C4-2B (cell line): ENCODE results near the gene MAP3K6.
"Not testable (repeated sequence)": the region's sequence is repeated elsewhere in the genome, so short reads cannot be mapped to it uniquely, and the experiment has no call there.

Experiments used
- H3K27ac ChIP-seq: fragments of 450-650 bp; 2 replicates; pipeline ENCODE4 v1.5.1; 2017
- ZFX ChIP-seq: fragments of 450-650 bp; IDR thresholded peaks from 2 replicates; pipeline ENCODE4 v1.6.1; 2017
- TF ChIP-seq, protein P1 (sequence below): fragments of 450-650 bp; conservative IDR thresholded peaks from 2 replicates; pipeline ENCODE4 v1.5.1; 2017; ENCODE audit warnings: mild to moderate bottlenecking

MAP3K6 gene

DNA sequence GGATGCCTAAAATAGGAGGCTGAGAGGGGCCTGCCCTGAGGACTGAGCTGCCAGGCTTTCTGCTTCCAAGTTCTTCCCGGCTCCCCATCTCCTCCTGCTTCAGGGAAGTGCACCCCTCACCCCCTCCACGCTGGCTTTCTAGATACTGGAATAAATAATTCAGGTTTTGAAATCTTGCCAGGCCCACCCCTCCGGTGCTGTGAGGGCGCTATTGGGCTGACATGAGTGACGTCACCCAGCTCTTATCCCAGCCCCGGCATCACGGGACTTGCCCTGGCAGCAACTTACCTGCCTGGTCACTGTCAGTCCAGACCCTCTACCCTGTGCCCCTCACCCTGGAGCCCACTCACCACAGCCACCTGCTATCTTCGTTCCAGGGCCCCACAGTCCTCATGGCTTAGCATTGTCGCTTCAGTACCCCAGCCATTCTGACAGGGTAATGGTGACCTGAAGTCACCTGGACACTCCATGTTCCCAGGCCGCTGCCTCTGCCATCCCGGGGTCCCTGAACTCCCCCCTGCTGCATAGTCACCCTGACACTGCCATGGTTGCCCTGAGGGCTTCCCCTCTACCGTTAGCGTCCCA, 24.8 kb upstream of the MAP3K6 start:
- peak overlapping the region; percentile 44; the same call in 1 of the 2 replicates for H3K27ac ChIP-seq
- no peak for TF ChIP-seq ZFX

DNA sequence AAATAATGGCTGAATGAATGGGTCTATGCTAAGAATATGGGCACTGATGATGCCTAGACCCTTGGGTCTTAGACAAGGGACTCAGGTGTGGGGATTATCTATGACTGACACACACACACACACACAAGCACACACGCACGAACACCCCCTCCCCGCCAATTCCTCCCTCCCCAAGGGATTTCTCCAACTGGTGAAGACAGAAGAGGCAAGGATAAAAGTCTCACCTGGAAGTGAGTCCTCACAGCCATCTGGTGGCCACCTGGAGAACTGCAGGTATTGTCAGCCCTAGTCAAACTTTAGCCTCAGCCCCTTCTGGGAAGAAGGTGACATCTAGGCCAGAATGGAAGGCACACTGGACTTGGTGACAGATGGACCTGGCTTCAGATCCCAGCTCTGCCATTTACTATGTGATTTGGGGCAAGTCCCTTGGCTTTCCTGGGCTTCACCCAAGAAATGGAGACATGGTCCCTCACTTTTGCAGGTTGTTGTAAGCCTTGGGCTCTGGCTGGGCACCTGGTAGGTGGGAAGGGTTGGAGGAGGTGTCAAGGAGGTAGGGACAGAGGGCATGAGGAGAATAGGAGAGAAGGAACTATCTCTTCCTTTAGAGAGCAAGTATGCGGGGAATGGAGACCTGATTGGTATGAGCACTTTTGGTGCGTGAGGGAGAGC, 21.7 kb upstream of the MAP3K6 start:
- no peak overlapping the region for H3K27ac ChIP-seq
- TF ChIP-seq, protein P1, sequence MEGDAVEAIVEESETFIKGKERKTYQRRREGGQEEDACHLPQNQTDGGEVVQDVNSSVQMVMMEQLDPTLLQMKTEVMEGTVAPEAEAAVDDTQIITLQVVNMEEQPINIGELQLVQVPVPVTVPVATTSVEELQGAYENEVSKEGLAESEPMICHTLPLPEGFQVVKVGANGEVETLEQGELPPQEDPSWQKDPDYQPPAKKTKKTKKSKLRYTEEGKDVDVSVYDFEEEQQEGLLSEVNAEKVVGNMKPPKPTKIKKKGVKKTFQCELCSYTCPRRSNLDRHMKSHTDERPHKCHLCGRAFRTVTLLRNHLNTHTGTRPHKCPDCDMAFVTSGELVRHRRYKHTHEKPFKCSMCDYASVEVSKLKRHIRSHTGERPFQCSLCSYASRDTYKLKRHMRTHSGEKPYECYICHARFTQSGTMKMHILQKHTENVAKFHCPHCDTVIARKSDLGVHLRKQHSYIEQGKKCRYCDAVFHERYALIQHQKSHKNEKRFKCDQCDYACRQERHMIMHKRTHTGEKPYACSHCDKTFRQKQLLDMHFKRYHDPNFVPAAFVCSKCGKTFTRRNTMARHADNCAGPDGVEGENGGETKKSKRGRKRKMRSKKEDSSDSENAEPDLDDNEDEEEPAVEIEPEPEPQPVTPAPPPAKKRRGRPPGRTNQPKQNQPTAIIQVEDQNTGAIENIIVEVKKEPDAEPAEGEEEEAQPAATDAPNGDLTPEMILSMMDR = peak; percentile 95
- no peak for TF ChIP-seq ZFX

DNA sequence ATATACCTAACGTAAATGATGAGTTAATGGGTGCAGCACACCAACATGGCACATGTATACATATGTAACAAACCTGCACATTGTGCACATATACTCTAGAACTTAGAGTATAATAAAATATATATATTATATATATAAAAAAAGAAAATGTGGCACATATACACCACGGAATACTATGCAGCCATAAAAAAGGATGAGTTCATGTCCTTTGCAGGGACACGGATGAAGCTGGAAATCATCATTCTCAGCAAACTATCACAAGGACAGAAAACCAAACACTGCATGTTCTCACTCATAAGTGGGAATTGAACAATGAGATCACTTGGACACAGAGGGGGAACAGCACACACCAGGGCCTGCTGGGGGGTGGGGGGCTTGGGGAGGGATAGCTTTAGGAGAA, 18.0 kb upstream of the MAP3K6 start:
- H3K27ac ChIP-seq = not testable (repeated sequence)

DNA sequence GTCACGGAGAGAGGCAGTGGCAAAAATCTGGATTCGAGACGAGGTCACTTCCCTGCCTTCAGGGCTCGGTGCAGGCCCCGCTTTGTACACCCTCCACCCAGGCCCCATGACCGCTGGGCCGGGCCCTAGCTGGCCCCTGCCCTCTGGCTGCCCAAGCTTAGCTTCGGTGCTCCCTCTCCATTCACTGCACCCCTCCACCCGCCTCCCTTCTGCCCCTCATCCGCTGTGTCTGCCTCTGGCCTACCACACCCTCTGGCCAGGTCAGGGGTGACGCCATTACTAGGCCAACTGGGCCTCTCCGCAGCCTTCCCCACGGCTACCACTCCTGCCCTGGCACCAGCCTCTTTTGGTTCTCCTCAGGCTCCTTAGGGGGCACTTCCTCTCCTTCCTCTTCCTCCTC, 16.9 kb upstream of the MAP3K6 start:
- TF ChIP-seq ZFX = no peak
- TF ChIP-seq, protein P1 = no peak
- no peak overlapping the region for H3K27ac ChIP-seq

DNA sequence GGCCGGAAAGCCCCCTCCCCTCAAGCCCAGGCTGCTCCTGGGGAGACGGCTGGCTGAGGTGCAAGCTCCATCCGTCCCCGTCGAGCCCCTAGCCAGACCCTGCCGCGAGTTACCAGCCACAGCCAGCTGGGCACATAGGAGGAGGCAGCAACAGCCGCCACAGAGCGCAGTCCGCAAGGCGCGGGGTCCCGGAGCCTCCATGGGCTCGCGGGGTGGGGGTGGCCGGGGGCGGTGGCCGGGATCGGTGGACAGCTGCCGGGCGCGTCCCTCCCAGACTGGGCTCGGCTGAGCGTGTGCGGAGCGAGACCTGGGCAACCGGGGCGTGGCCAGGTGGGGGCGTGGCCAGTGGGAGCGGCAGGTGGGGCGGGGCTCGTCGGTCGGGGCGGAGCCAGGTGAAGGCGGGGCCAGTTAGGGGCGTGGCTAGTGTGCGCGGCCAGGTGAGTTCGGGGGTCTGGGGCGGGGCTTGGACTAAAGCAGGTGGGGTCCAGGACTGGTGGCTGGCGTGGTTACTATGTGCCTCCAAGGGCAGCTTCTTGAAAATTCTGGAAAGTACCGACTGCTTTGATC, 16.4 kb upstream of the MAP3K6 start, which contains the start of gene CD164L2:
CD164L2 (minus strand) TSS at position 295 of the 567 bp plus-strand sequence; CDS start at position 201, 94 bp downstream.
- TF ChIP-seq, protein P1 = no peak
- H3K27ac ChIP-seq = peak within 1 kb of the TSS; percentile 36

DNA sequence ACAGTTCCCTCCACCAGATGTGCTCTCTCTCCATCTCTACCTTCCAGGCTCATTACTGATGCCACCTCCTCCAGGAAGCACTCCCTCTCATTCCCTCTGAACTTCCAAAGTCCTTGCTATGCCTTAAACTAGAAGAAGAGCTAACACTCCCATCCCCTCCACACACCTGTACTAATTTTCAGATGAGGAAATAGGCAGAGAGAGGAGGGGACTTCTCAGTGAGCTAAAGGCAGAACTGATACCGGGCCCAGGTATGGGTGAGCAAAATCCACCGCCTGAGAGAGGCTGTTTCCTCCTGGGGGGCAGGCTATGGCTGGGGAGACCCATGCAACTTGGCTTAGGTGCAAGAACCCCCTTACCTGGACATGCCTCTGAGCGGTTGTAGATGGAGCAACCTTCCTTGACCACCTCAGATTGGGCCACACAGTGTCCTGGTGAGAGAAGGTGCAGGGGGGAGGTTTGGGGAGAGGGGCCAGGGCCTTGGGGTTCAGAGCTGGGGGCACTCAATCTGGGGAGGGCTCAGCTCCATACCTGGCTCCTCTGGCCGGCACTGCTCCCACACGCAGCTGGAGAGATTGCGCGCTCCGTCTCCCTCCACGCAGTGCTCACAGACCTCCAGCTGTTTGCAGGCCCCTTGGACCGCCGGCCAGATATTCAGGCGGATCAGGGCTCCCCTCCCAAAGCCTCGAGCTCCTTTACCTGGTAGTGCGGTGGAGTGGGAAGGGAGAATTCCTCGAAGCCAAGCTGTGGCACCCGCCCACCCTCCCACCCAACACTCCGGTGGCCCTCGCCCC, 15.4 kb upstream of the MAP3K6 start:
- TF ChIP-seq ZFX = no peak
- TF ChIP-seq, protein P1 = no peak

DNA sequence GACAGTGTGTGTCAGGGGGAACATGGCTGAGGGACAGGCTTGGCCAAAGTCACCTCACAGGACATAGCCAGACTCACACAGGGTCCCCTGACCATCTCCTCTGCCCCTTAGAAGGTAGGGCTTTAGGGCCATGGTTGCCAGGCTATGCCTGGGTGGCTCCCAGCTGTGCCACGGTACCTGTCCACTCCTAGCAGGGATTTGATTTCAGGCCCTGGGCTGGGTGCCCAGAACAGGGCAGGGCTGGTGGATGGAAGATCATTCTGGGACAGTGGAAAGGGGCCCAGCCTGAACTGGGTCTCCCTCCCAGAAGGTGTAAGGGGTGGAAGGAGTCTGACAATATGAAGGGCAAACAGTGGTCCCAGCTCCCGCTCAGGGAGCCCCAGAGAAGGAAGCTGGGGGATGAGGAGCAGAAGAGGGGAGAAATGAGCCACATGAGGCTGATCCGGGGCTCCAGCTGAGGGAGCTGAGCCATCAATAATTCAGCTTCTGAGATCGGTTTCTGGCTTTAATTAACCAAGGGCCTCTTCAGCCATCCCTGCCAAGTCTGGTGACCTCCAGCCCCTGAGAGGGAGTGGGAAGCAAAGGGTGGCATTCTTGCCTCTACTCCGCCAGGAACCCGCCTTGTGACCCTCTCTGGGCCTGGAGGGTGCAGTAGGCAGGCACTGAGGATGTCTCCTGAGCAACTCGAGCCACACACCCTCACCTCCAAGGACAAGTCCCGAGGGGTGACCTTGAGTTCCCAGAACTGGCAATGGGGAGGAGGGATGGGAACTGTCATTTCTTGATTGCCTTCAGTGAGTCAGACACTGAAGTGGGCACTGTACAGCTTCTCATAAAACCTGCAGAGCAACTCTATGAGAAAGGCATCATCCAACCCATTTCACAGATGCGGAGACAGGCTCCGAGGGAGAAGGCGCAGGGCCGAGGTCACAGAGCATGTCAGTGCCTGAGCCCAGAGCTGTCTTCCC, 14.3 kb upstream of the MAP3K6 start:
- H3K27ac ChIP-seq = no peak overlapping the region
- no peak for TF ChIP-seq ZFX
- TF ChIP-seq, protein P1 = no peak

More for the DNA sequence above, 15.4 kb upstream of the MAP3K6 start:
- H3K27ac ChIP-seq = no peak overlapping the region
